Activated naive CD8-positive, alpha-beta T cell treated with anti-CD3 and anti-CD28 coated beads, Interleukin-2, amount 10 ng/mL, durations not matched to agents 7 days and 5 days (primary cell): ENCODE measurements around the gene ECI1. TPM values are rescaled to one million over a fixed set of nuclear protein-coding genes. Genes with fewer than 3 reads are reported as not detected.

Experiments used
- ATAC-seq: fragments of 150-1000 bp; cut with Tn5 transposase; one replicate; pipeline ENCODE4 v1.10.0; 2021; ENCODE audit warnings: low read depth, moderate library complexity
- POLR2A ChIA-PET: fragments of 350-600 bp; sonication (Branson Sonifier 250); formaldehyde crosslinking; loops from one replicate; lab custom pipeline; 2021; ENCODE audit warnings: antibody characterized with exemption; lab: Charles Lee
- DNase-seq: peaks from one replicate; pipeline ENCODE4 v3.0.0; 2021
- H3K27ac Mint-ChIP-seq: one replicate; pipeline ENCODE4 v1.8.0; 2022; ENCODE audit warnings: mild to moderate bottlenecking, mixed read lengths
- H3K27me3 Mint-ChIP-seq: one replicate; pipeline ENCODE4 v1.8.0; 2022; ENCODE audit warnings: mild to moderate bottlenecking, moderate library complexity, mixed read lengths
- H3K36me3 Mint-ChIP-seq: one replicate; pipeline ENCODE4 v1.8.0; 2021; ENCODE audit warnings: mild to moderate bottlenecking, mixed read lengths
- H3K4me1 Mint-ChIP-seq: one replicate; pipeline ENCODE4 v1.8.0; 2021; ENCODE audit warnings: mixed read lengths
- H3K4me3 Mint-ChIP-seq: one replicate; pipeline ENCODE4 v1.8.0; 2022; ENCODE audit warnings: mild to moderate bottlenecking, moderate library complexity, mixed read lengths
- H3K9me3 Mint-ChIP-seq: one replicate; pipeline ENCODE4 v1.8.0; 2021; ENCODE audit warnings: mixed read lengths
- microRNA-seq: library from miRNA; unstranded; fragments of <30 nt; microRNA quantifications from one replicate; pipeline ENCODE4 v1.2.0, GENCODE V29; 2022
- total RNA-seq, 2 experiments: library from RNA; stranded (reverse); gene quantifications; one replicate each; pipeline ENCODE4 v1.2.3, GENCODE V29; 2021

The ECI1 gene
- total RNA-seq, 2 experiments from 2014 or later, result 37.4 to 38.0 TPM

DNA sequence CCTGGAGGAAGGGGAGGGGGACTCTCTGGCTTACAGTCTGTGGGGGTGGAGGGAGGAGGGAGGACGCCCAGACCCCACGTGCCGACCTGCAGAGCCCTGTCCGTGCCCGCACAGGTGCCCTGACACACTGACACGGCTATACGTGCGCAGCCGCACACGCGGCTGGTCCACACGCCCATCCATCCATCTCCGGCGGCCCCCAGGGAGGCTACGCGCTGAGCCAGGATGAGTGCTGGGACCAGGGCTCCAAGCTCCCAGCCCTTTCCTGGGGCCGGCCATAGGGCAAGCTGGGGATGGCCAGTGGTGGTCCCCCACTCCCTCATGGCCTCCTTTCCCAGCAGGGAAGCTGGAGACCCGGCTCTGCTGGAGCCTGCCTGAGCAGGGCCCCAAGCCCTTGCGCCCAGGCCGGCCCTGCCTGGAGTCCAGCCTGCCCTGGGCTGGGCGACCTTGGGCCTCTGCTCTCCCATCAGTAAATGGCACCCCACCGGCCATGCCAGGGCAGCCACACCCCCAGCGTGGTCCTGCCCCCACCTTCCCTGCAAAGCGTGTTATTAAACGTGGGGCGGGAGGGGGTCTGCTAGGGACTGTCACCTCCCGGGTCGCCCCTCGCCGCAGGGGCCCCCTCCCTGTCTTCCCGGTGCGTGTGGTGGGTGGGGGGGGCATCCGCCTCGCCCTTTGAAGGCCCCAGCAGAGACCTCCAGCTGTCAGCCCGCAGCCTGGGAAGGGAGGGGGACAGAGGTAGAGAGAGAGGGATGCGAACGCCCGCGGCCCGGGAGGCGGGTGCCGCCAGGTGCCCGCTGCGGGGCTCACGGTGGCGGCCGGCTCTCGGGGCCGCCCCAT, 55.8 kb downstream of the ECI1 start:
- Mint-ChIP-seq H3K4me3 (peak overlapping the region; percentile 48), H3K36me3 (no peaks in the 10 kb centered on the region), H3K4me1 (peaks cover 1% of the 10 kb centered on the region), H3K27ac (no peak overlapping the region), H3K9me3 (no peaks in the 10 kb centered on the region), H3K27me3 (peaks cover 40% of the 10 kb centered on the region)
- ATAC-seq (no peak), DNase-seq (no peak)
- POLR2A ChIA-PET, result interaction anchor here (0.6 to 1.9 kb wide), 4 partner anchors 10 to 56 kb away, joined by 3 to 9 read pairs (median 7); partner anchors contain the start of genes ECI1, MLST8 and TRAF7

DNA sequence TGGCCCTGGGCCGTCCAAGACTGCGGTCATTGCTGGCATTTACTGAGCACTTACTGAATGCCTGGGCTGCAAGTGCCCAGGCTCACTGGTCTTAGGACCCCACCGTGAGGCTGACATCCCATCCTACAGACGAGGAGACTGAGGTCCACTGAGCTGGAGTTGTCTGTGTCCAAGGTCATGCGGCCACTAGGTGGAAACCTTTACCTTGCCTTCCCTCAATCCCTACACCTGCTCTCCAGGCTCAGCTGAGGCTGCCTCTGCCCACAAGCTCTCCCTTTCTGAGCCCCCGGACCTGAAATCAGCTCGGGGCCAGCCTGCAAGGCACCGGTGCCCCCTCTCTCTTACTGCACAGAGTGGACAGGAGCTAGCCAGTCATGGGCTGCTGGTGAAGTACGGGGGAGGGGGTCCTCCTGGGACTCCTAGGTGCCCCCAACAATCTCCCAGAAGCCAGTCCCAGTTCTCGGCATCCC, 56.5 kb downstream of the ECI1 start:
- ATAC-seq (peak; percentile 56), DNase-seq (peak; percentile 49)
- Mint-ChIP-seq H3K9me3 (no peaks in the 10 kb centered on the region), H3K4me1 (peaks cover 1% of the 10 kb centered on the region), H3K36me3 (no peaks in the 10 kb centered on the region), H3K4me3 (no peak overlapping the region), H3K27me3 (peaks cover 35% of the 10 kb centered on the region), H3K27ac (no peak overlapping the region)
- POLR2A ChIA-PET, result interaction anchor here (0.6 to 1.9 kb wide), 4 partner anchors 11 to 57 kb away, joined by 3 to 9 read pairs (median 7); partner anchors contain the start of genes ECI1, MLST8 and TRAF7

DNA sequence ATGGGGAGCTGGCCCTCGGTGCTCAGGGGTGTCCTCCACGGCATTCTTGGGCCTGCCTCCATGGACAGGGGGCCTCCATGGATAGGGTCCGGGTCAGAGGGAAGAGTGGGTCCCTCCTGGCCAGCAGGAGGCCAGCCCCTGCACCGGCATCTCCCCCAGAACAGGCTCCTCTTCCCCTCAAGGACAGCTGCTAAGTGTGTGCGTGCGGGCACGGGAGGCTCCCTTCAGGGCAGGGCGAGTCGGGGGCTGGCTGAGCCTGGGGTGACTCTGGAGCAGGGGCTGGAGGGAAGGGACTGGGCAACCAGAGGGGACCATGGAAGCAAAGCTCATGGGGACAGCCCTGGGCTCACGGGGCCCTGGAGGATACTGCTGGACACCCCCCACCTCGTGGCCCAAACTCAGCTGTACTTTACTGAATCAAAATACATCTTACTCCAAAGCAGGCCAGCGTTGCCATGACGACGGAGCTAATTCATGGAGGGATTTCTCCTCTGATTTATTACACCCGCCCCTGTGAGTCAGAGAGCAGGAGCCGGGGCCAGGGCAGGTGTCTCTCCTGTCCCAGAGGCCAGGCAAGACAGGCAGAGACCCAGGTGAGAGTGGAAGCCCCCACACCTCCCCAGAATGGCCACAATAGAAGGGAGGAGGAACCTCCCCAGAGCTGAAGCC, 57.1 kb downstream of the ECI1 start:
- Mint-ChIP-seq H3K36me3 (no peaks in the 10 kb centered on the region), H3K4me1 (peaks cover 1% of the 10 kb centered on the region), H3K4me3 (no peak overlapping the region), H3K27ac (no peak overlapping the region), H3K9me3 (no peaks in the 10 kb centered on the region), H3K27me3 (peaks cover 33% of the 10 kb centered on the region)
- POLR2A ChIA-PET, result interaction anchor here (1.3 to 1.9 kb wide), 3 partner anchors 11 to 57 kb away, joined by 6 to 9 read pairs (median 8); partner anchors contain the start of genes ECI1, MLST8 and TRAF7
- DNase-seq, result no peak
- ATAC-seq, result no peak

DNA sequence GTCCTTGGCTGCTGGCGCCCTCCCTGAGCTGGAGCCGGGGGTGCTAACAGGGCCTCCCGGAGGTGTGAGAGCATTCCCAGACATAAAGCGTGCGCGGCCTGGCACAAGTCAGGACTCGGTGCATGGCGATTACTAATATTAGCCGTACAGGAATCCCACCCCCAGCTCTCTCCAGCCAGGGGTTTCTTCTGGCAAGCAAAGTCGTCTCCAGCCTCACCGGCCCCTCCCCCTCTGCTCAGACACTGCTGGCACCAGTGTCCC, 60.0 kb downstream of the ECI1 start:
- POLR2A ChIA-PET, result no interaction called here
- peaks cover 15% of the 10 kb centered on the region for H3K27me3 Mint-ChIP-seq
- DNase-seq (no peak), ATAC-seq (no peak)
- no peak overlapping the region for H3K27ac Mint-ChIP-seq
- H3K36me3 Mint-ChIP-seq, result no peaks in the 10 kb centered on the region
- H3K4me1 Mint-ChIP-seq, result peaks cover 1% of the 10 kb centered on the region
- no peaks in the 10 kb centered on the region for H3K9me3 Mint-ChIP-seq
- no peak overlapping the region for H3K4me3 Mint-ChIP-seq

DNA sequence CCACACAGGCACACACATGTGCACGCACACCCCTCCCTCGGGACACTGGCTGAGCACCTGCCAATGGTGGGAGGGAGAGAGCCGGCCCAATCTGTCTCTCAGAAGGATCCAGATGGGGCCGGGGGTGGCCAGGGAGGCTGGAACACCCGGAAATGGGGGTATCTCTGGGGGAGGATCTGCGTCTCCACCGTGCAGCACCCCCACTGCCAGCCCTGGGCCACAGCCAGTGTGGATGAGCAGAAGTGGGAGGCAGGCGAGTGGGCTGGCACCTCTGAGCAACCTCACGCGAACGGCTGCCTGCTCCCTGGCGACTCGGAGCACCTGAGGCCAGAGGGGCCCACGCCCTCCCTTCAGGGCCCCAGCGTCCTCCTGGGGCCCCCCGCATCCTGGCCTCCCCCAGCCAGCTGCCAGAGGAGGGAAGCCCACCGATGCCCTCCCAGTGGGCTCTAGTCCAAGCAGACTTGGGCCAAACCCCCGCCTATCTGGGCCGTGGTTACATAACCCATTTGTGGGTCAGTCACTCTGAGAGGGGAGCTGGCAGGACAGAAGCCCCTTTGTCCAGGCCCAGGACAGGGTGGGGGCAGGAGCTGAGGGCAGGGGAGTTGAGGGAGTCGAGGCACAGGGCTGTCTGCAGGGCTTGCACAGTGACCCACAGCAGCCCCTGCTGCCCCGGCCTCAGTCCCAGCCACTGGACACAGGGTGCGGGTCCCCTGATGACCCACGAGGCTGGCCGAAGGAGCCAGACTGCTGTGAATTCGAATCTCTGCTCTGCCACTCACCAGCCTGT, 60.5 kb downstream of the ECI1 start:
- ATAC-seq (no peak), DNase-seq (no peak)
- no peak overlapping the region for H3K27ac Mint-ChIP-seq
- H3K9me3 Mint-ChIP-seq, result no peaks in the 10 kb centered on the region
- H3K4me3 Mint-ChIP-seq, result no peak overlapping the region
- POLR2A ChIA-PET, result no interaction called here
- H3K4me1 Mint-ChIP-seq, result peaks cover 1% of the 10 kb centered on the region
- peaks cover 16% of the 10 kb centered on the region for H3K27me3 Mint-ChIP-seq
- H3K36me3 Mint-ChIP-seq, result no peaks in the 10 kb centered on the region

DNA sequence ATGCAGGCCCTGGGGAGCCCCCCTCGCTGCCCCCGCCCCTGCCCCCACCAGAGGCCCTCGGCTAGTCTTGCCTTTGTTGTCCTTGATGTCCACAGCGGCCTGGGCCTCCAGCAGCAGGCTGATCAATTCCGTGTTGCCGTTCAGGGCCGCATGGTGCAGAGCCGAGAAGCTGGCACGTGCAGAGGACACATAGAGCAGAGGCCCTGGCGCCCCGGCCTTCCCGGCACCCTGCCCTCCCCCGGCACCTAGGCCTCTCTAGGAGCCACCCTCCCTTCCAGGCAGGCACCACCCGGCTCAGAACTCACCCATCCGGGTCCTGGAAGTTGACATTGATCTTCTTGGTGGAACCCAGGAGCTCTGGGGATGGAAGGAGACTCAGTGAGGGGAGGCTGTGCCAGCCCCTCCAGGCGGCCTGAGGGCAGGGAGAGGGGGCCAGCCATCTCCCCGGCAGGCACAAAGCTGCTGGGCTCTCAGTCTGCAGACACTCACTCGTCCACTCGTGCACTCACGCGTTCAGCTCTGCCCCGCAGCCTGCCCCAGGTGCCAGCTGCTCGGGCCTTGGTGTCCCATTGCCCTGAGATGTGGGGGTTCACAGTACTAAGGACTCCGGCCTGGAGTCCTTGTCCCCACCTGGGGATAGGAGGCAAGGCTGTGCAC, 61.3 kb downstream of the ECI1 start:
- Mint-ChIP-seq H3K27me3 (peaks cover 15% of the 10 kb centered on the region), H3K9me3 (no peaks in the 10 kb centered on the region), H3K27ac (no peak overlapping the region), H3K36me3 (no peaks in the 10 kb centered on the region), H3K4me3 (no peak overlapping the region), H3K4me1 (peaks cover 1% of the 10 kb centered on the region)
- ATAC-seq (no peak), DNase-seq (no peak)
- POLR2A ChIA-PET, result no interaction called here

Small RNAs within 50 kb of the gene (microRNA-seq; reads per million reads assigned to microRNA genes)
- gene MIR3677 (not detected), gene MIR4717 (not detected)

Other genes starting within 250 kb of the ECI1 start
- gene ZNF598, start 241.8 kb downstream of the ECI1 start, total RNA-seq, result 10 to 100 TPM; 67.8 to 77.1 TPM
- under 1 TPM in 1 of 2 experiments, not detected in 1; 0.42 TPM for gene NPW, start 231.8 kb downstream of the ECI1 start, total RNA-seq
- gene NHERF2, start 224.7 kb downstream of the ECI1 start, total RNA-seq, result 1 to 10 TPM; 4.2 to 4.3 TPM
- 10 to 100 TPM; 19.4 to 20.7 TPM for gene NTHL1, start 203.8 kb downstream of the ECI1 start, total RNA-seq
- gene TSC2, start 203.6 kb downstream of the ECI1 start, total RNA-seq, result 100 to 1,000 TPM; 113 to 125 TPM
- gene PKD1, start 115.7 kb downstream of the ECI1 start, total RNA-seq, result 10 to 100 TPM; 95.5 to 97.3 TPM
- under 1 TPM; 0.40 to 0.69 TPM for gene RAB26, start 103.0 kb downstream of the ECI1 start, total RNA-seq
- 10 to 100 TPM; 50.2 to 51.8 TPM for gene TRAF7, start 95.8 kb downstream of the ECI1 start, total RNA-seq
- 1 to 10 TPM in 1 of 2 experiments, under 1 TPM in 1; 0.88 to 1.1 TPM for gene CASKIN1, start 55.0 kb downstream of the ECI1 start, total RNA-seq
- 10 to 100 TPM; 32.1 to 33.1 TPM for gene MLST8, start 46.1 kb downstream of the ECI1 start, total RNA-seq
- gene BRICD5, start 40.7 kb downstream of the ECI1 start, total RNA-seq, result 10 to 100 TPM; 17.3 to 18.4 TPM
- gene PGP, start 36.7 kb downstream of the ECI1 start, total RNA-seq, result 10 to 100 TPM; 22.6 to 23.2 TPM
- gene E4F1, start 28.0 kb downstream of the ECI1 start, total RNA-seq, result 10 to 100 TPM; 34.1 to 34.8 TPM
- gene DNASE1L2, start 15.1 kb downstream of the ECI1 start, total RNA-seq, result 1 to 10 TPM; 2.2 to 3.2 TPM
- gene RNPS1, start 16.5 kb upstream of the ECI1 start, total RNA-seq, result 100 to 1,000 TPM; 212 to 220 TPM
- 1 to 10 TPM; 7.8 to 8.3 TPM for gene ABCA3, start 89.1 kb upstream of the ECI1 start, total RNA-seq
- 10 to 100 TPM; 67.7 to 70.5 TPM for gene CCNF, start 177.9 kb upstream of the ECI1 start, total RNA-seq
- gene TEDC2, start 208.5 kb upstream of the ECI1 start, total RNA-seq, result 10 to 100 TPM; 16.0 to 17.8 TPM
- not detected for gene NTN3, start 219.7 kb upstream of the ECI1 start, total RNA-seq
- 10 to 100 TPM; 16.5 to 17.9 TPM for gene TBC1D24, start 223.5 kb upstream of the ECI1 start, total RNA-seq